ENCODE data around the gene ALDH9A1.
A peak's percentile ranks its signal among the peaks of the same experiment; 100 is the strongest.
"Not testable (repeated sequence)": the region's sequence is repeated elsewhere in the genome, so short reads cannot be mapped to it uniquely, and the experiment has no call there.

Gene ALDH9A1

GRCh38 chr1:165697881-165698760 is at the start of gene ALDH9A1:
ALDH9A1 (minus strand) TSS chr1:165698562; CDS start chr1:165698558, 4 bp downstream.
- TF ChIP-seq CTCF (IDR thresholded peaks at IDR 0.05; ENCODE audit: control insufficient read depth, extremely low read depth, insufficient read depth): peak; percentile 53
- peak within 1 kb of the TSS; percentile 93 for H3K4me3 ChIP-seq (ENCODE audit: low read depth, low read length)
- DNase-seq (ENCODE audit: low read depth): peak; percentile 33

GRCh38 chr1:165747632-165748447 is 49.5 kb upstream of the ALDH9A1 start:
- TF ChIP-seq CTCF (IDR thresholded peaks at IDR 0.05; ENCODE audit: control insufficient read depth, extremely low read depth, insufficient read depth): no peak
- DNase-seq (ENCODE audit: low read depth): no peak
- no peak overlapping the region for H3K4me3 ChIP-seq (ENCODE audit: low read depth, low read length)

GRCh38 chr1:165744913-165745312 is 46.6 kb upstream of the ALDH9A1 start:
- not testable (repeated sequence) for DNase-seq (ENCODE audit: low read depth); H3K4me3 ChIP-seq (ENCODE audit: low read depth, low read length)

- TF ChIP-seq CTCF (IDR thresholded peaks at IDR 0.05; ENCODE audit: control insufficient read depth, extremely low read depth, insufficient read depth): no peak
- H3K4me3 ChIP-seq (ENCODE audit: low read depth, low read length): no peak overlapping the region
- no peak for DNase-seq (ENCODE audit: low read depth)
Observed at GRCh38 chr1:165742194-165742593, 43.8 kb upstream of the ALDH9A1 start.

GRCh38 chr1:165738794-165739193 is 40.4 kb upstream of the ALDH9A1 start:
- TF ChIP-seq CTCF (IDR thresholded peaks at IDR 0.05; ENCODE audit: control insufficient read depth, extremely low read depth, insufficient read depth): no peak
- DNase-seq (ENCODE audit: low read depth): no peak
- no peak overlapping the region for H3K4me3 ChIP-seq (ENCODE audit: low read depth, low read length)

- H3K4me3 ChIP-seq (ENCODE audit: low read depth, low read length): no peak overlapping the region
- TF ChIP-seq CTCF (IDR thresholded peaks at IDR 0.05; ENCODE audit: control insufficient read depth, extremely low read depth, insufficient read depth): no peak
- DNase-seq (ENCODE audit: low read depth): no peak
Observed at GRCh38 chr1:165737196-165737595, 38.8 kb upstream of the ALDH9A1 start.

- no peak for TF ChIP-seq CTCF (IDR thresholded peaks at IDR 0.05; ENCODE audit: control insufficient read depth, extremely low read depth, insufficient read depth)
- DNase-seq (ENCODE audit: low read depth): no peak
- no peak overlapping the region for H3K4me3 ChIP-seq (ENCODE audit: low read depth, low read length)
Observed at GRCh38 chr1:165734906-165735305, 36.5 kb upstream of the ALDH9A1 start.
